Panc1 (cell line): ENCODE results near the gene METTL27.

Source experiments
- CTCF ChIP-seq: fragments of 450-650 bp; IDR thresholded peaks from 2 replicates; pipeline ENCODE4 v1.5.1; 2017; ENCODE audit warnings: mild to moderate bottlenecking
- POLR2AphosphoS5 ChIP-seq: IDR thresholded peaks from 2 replicates; pipeline ENCODE4 v1.6.1; 2012; ENCODE audit warnings: mild to moderate bottlenecking, low read depth, low read length, moderate library complexity
- TF ChIP-seq, protein P1 (sequence below), 2 experiments: IDR thresholded peaks; 2 replicates each; pipeline ENCODE4 v1.6.1; 2011 to 2012; ENCODE audit warnings: low read depth in 2 of 2, control low read depth in 1 of 2, low read length in 1 of 2, mild to moderate bottlenecking in 1 of 2, moderate library complexity in 1 of 2; ENCODE audit not compliant: insufficient read depth in 1 of 2

- TF ChIP-seq CTCF (no peak), POLR2AphosphoS5 (no peak)
- TF ChIP-seq, protein P1, sequence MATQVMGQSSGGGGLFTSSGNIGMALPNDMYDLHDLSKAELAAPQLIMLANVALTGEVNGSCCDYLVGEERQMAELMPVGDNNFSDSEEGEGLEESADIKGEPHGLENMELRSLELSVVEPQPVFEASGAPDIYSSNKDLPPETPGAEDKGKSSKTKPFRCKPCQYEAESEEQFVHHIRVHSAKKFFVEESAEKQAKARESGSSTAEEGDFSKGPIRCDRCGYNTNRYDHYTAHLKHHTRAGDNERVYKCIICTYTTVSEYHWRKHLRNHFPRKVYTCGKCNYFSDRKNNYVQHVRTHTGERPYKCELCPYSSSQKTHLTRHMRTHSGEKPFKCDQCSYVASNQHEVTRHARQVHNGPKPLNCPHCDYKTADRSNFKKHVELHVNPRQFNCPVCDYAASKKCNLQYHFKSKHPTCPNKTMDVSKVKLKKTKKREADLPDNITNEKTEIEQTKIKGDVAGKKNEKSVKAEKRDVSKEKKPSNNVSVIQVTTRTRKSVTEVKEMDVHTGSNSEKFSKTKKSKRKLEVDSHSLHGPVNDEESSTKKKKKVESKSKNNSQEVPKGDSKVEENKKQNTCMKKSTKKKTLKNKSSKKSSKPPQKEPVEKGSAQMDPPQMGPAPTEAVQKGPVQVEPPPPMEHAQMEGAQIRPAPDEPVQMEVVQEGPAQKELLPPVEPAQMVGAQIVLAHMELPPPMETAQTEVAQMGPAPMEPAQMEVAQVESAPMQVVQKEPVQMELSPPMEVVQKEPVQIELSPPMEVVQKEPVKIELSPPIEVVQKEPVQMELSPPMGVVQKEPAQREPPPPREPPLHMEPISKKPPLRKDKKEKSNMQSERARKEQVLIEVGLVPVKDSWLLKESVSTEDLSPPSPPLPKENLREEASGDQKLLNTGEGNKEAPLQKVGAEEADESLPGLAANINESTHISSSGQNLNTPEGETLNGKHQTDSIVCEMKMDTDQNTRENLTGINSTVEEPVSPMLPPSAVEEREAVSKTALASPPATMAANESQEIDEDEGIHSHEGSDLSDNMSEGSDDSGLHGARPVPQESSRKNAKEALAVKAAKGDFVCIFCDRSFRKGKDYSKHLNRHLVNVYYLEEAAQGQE (IDR thresholded peaks at IDR 0.05; ENCODE audit: insufficient read depth in 1 of 2, low read depth in 2 of 2, low read length in 1 of 2), result no peak
Measured at GRCh38 chr7:73890555-73891147, 48.3 kb upstream of the METTL27 start.
